Non-pigmented ciliary epithelial cell (primary cell): ENCODE data around the gene AGPAT2.

ENCODE experiments used
- DNase-seq: peaks from one replicate; pipeline ENCODE4 v3.0.0-alpha.2; 2010; ENCODE audit warnings: low read depth

The AGPAT2 gene

DNA sequence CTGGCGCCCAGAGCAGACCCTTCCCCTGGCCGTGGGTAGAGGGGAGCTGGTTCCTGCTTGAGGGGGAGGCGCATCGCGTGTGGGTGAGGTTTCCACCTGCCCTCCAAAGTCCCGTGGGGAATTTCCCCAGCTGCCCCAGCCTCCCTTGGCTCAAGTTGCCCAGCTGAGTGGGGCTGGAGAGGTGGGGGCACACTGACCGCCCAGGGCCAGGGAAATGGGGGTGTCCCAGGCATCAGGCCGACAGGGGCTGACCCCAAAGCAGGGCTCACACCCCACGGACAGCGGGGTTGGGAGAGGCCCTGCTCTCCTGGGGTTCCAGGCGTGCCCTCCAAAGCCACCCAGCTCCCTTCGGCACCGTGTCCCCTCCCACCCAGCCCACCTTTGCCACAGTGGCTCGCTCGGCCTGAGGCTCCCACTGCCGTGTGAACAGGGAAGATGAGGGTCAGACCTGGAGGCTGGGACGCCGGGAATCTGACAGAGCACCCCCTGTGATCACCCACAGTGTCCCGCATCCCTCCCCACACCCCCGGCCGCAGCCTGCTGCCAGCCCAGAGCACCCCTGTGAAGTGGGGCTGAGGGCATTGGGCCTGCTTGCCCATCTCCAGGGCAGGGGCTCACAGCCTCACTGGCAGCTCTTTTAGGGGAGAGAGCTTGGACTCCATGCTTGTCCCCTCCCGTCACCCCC lies 25.5 kb downstream of the AGPAT2 start:
- DNase-seq = no peak

DNA sequence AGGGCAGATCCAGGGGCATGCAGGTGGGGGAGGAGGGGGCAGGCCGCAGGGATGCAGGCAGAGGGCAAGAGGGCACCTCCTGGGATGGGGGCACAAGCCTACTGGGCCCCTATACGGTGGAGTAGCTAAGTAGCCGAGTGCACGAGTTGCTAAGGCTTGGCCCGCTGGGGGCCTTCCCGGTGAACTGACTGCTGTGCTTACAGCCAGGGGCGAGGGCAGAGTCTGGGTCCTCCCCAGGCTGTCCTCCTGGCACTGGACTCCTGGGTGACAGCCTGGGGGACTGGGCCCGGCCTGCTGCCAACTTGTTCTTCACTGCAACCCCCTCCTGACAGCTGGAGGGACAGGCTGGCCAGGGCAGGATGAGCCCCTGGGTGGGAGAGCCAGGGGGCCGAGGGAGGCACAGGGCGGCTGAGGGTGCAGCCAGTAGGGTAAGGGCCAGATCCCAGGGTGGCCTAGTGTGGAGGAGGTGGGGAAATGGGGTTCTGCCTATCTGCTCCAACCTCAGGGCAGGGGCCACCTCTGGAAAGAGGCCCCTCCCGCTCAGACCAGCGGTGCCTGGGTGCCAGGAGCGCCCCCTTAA lies 26.2 kb downstream of the AGPAT2 start:
- DNase-seq = no peak

GRCh38 chr9:136659861-136660784 lies 27.1 kb downstream of the AGPAT2 start:
- DNase-seq = no peak

GRCh38 chr9:136658849-136659535 lies 28.3 kb downstream of the AGPAT2 start:
- no peak for DNase-seq

DNA sequence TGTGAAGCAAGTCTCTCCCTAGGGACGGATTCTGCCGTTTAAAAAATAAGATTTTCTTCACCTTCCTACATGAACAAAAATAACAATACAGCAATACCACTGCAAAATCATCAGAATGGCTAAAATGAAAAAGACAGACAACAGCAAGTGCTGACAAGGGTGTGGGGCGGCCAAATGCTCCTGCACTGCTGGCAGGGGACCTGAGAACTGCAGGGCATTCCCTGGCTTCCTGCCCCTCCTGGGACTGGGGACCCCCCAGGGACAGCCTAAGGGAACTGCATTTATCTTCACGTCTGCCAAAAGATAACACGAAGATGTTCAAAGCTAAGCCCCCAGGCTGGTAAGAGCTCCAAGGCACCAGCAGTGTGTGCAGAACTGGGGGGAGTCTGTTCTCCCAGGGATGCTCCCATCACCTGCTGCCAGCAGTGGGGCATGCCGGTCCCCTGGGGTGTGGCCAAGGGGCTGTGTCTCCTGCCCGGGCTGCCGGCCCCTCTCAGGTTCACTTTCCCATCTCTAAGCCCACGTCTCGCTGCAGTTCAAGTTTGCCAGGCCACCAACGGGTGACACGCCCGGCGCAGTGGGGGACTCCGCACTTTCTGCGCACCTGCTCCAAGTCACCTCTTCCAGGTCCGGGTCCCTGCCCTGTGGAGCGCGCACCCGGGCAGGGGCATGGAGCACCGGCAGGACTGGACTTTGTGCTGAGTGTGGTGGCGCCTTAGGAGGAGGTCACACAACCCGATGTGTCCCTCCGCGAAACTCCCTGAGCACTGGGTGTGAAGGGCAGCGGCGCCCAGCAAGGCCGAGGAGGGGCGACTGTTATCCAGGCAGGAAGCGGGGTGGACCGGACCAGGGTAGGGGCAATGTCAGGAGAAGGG lies 29.0 kb downstream of the AGPAT2 start:
- DNase-seq = no peak

DNA sequence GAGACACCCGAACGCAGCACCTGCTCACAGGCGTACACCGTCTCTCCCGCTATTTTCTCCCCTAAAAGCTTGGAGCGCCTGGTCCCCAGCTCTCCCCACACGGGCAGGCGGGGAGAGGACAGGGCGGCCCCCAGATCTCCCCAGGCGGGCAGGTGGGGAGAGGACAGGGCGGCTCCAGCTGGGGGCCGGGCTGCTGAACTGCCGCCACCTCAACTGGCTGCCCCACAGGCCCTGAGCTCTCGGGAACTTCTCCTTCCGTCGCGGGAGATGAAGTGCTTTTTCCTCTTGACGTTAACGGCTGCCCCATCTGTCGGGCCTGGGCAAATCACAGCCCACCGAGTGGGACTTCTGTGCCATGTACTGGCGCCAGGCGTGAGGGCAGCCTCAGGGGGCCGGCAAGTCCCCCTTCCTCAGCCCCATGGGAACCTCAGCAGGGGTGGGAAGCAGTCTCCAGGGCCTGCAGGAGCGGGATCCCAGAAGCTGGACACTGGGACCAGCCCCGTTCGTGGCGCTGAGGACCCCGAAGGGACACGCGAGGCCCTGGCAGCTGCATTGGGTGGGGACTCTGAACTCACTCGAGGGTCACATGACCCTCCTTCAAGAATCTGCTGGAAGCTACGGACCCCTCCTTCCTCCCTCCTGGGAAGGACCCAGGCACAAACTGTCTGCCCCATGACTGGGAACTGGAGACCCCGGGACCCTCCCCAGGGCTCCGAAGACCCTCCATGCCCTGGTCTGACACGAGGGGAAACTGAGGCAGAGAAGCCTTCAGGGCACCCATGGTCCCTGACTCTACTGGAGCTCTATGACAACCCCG lies 30.3 kb downstream of the AGPAT2 start:
- DNase-seq = no peak

GRCh38 chr9:136656183-136656738 lies 31.0 kb downstream of the AGPAT2 start:
- no peak for DNase-seq

DNA sequence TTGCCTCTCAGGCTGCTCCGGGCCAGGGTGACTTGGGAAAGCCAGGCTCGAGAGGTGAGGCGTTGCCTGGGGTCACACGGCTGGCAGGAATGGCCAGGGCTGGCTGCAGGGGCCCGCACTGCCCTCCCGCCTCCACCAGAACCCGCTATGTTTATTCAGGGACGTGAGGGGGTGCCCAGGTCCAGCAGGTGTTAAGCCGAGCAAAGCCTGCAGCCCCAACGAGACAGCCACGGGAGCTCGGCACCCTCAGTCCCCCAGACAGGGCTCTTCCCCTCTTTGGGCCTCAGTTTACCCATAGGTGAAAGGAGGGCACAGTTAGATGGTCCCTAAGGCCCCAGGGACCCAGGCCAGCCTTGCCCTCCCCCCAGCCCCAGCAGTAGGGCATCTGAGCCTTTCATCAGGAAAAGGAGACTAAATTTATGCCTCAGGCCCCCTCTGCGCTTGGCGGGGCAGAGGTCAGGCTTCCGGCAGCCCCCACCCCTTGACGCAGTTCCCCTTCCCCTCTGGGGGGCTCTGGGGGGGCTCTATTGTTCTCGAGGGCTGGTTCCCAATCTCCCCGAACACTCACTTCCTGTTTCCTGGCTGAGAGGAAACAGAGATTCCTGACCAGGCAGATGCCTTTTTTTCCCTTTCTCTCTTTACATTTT lies 31.6 kb downstream of the AGPAT2 start:
- no peak for DNase-seq

DNA sequence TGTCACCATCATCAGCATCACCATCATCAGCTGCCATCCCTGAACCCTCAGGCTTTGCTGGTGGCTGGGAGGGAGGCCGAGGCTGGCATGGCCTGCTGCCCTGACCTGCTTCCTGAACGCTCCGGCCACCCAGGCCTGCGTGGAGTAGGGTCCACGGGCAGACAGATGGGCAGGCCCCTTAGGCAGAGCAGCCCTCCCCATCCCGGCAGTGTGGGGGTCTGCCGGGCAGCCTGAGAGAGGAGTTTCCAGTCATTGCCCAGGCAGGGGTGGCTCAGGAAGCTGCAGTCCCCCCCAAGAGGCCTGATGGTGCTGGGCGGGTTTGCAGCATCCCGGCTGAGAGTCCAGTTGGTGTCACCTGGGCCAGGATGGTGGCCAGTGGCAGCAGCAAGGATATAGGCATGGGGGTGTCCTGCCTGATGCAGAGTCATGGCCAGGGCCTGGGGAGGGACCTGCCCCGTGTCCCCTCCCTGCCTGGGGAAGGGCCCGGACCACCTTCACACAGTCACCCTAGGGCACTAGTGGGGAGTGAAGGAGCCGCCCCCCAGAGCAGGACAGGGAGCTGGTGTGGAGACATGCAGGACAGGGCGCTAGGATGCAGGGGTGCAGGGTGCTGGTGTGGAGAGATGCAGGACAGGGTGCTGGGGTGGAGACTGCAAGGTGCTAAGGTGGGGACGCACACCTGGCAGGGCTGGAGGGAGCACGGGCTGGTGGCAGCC lies 32.3 kb downstream of the AGPAT2 start:
- DNase-seq = no peak

DNA sequence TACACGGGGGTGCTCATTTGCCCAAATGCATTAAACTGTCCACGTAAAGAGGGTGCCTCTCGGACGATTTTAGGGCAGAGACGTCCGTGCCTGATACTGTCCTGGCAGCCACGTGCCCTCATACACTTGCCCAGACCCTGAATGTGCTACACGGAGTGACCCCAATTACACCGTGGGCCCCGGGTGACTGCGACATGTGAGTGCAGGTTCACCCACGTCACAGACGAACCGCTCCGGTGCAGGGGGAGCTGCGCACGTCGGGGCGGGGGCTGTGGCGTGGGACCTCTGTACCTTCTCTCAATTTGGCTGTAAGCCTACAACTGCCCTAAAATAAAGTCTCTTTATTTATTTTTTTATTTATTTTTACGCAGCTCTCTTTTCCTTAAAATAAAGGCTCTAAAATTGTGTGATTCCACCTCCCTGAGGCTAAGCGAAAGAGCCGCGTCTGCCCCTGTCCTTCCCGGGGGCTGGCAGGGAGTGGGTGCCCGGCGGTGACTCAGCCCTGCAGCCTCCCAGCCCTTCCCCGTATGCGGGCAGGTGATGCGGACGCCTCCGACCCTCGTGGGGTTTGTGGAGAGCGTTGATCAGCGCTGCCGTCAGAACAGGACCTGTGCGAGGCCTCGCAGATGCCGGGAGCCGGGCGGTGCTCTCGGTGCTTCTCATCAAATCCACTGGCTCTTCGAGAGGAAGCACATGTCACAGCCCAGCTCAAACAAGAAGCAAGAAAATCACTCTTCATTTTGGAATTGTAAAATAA lies 33.8 kb downstream of the AGPAT2 start:
- DNase-seq = no peak

DNA sequence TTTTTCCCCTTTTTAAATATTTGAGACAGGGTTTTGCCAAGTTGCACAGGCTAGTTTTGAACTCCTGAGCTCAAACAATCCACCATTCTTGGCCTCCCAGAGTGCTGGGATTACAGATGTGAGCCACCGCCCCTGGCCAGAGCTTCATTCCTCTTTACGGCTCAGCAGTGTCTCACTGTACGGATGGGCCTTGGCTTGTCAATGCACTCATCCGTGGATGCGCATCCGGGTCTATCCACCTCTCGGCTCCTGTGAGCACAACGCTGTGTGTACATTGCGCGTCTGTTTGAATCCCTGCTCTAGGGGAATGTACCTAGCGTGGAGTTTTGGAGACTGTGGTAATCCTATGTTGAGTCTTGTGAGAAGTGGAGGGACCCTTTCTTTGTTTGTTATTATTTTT lies 35.4 kb downstream of the AGPAT2 start:
- no peak for DNase-seq

GRCh38 chr9:136650648-136651047 lies 36.6 kb downstream of the AGPAT2 start:
- no peak for DNase-seq

DNA sequence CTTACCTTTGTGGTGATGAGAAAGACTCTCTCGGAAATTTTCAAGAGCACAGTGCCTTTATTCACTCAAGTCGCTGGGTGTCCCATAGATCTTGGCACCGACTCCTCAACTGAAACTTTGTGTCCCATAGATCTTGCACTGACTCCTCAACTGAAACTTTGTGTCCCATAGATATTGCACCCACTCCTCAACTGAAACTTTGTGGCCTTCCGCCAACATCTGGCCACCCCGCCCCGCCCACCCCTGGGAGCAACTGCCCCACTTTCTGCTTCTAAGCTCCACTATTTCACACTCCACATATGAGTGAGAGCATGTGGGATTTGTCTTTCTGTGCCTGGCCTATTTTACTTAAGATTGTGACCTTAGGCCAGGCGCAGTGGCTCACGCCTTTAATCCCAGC lies 37.2 kb downstream of the AGPAT2 start:
- no peak for DNase-seq

DNA sequence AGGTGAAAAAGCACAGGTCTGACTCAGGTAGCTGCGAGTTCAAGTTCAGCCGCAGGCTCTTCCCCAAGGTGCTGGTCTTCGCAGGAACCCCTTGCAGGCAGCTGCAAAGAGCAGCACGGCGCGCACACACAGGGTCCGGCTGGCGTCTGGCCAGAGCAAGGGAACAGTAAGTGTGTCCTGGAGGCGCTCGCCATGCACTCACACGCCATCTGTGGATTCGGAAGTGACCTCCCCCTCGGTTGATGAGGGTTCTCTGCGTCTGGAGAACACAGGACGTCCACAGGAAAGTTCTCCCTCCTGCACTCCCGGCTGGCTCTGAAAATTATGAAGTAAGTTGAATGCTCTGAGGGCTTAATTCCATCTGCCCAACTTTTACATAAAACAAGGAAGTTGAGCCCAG lies 38.5 kb downstream of the AGPAT2 start:
- DNase-seq = no peak

DNA sequence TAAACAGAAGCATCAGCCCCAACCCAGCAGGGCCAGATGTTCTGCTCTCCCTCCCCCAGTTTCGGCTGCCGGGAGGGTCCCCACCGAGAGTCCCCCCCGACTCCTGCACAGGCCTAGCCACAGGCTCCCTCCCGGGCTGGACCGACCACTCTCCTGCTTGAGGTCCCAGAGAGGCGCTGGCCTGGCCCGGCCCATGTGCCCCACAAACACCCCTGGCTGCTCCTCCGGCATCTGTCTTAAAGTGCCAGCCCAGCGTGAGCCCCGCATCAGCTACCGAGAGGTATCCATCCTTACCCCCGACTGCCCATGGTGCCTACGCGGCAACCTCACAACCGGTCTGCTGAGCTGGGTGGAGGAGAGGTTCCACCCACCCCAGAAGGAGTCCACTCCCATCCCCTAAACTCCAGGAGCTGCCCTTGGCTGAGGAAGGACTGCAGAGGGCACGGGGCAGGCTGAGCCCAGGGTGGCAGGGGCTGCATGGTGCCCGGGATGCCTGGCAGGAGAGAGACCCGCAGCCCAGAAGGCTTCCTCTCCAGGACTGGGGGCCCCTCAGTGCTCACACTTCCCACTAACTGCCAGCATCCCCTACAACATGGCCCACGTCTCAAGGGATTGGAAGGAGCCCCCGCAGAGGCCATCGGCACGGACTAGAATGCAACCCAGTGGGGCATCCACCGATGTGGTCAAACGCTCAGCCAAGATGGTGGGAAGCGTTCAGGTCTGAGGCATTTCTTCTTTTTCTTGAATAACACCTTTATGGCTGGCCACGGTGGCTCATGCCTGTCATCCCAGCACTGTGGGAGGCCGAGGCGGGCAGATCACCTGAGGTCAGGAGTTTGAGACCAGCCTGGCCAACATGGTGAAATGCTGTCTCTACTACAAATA lies 40.2 kb downstream of the AGPAT2 start:
- no peak for DNase-seq

DNA sequence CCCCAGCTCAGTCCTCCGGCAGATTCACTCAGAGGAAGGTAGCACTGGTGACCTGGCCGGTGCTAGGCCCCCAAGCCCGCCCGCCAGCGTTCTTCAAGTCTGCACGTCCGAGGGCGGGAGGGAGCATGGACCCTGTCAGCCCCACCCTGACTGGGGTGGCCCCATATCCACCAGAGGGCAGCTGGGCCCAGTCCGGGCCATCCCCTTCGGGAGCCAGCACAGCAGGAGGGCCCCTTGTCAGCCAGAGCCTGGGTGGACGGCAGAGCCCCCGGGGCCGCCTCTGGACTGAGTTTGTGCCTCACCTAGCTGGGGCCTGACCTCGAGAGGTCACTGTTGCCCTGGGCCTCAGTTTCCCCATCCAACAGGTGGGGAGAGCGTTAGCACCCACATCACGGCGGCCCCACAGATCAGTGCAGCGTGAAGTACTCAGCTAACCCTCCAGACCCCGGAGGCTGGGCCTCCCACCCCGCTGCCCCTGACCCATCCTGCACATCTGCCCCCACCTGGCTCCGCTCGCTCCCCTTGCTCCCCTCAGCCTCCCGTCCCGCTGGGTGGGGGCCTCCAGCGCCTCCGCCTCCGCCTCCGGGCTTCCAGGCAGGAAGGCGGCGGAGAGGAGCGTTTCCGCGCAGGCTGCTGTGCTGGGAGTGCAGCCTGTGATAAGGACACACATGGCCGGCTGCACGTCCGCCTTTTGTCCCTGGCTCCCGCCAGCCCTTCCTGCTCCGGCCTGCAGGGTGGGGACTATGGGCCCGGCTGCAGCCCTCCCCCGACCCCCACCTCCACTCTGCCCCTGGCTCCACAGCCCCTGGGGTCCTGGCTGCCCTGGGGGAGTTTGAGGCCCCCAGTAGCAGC lies 41.1 kb downstream of the AGPAT2 start:
- no peak for DNase-seq
